Ishikawa (cell line): ENCODE data around the gene FIBCD1.

Source experiments
- EP300 ChIP-seq: IDR thresholded peaks from 2 replicates; pipeline ENCODE4 v1.6.1; 2012; ENCODE audit warnings: borderline replicate concordance
- RAD21 ChIP-seq: IDR thresholded peaks from 2 replicates; pipeline ENCODE4 v1.6.1; 2012; ENCODE audit warnings: low read depth
- REST ChIP-seq: IDR thresholded peaks from 2 replicates; pipeline ENCODE4 v1.6.1; 2012; ENCODE audit warnings: low read depth, mild to moderate bottlenecking
- TCF12 ChIP-seq: IDR thresholded peaks from 2 replicates; pipeline ENCODE4 v1.6.1; 2012; ENCODE audit warnings: low read depth
- TEAD4 ChIP-seq: IDR thresholded peaks from 2 replicates; pipeline ENCODE4 v1.6.1; 2012
- ZBTB7A ChIP-seq: IDR thresholded peaks from 2 replicates; pipeline ENCODE4 v1.6.1; 2012; ENCODE audit warnings: low read depth

DNA sequence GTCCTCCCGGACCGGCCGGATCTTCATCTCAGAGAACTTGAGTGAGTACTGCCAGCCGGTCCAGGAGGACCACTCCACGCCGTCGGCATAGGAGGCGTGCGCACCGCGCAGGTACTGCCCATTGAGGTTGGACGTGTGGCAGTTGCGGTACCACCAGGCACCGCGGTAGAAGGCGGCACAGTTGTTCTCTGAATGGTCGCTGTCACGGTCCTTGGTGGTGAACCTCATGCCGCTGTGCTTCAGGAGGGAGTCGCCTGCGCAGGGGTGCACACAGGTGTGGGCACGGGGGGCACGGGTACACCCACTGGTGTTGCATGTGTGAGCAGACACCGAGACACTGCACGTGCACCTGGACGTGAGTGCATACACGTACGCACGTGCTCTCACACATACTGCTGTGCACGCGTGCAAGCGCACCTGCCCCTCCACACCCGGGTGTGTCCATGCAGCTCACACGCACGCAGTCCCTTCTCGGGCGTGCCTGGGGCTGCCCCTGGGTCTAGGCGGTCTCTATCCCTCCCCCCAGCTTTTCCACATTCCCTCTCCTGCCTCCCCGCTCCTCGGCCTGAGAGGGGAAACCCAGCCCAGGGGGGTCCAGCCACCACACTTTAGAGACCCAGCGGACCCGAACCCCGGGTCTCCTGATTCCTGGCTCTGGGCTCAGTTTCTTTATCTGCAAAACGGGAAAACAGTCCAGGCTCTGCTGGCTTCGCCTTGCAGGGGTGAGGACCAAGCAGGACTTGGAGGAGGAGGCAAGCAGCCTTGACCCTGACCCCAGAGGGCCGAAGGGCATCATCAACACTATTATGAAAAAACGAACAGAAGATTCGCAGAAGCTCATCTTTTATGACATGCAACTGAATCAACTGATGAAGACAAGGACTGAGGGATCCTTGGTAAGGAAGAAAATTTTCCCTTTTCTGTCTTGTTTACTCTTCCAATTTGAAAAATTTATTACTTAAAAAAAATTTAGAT, 34.7 kb downstream of the FIBCD1 start:
- TF ChIP-seq ZBTB7A (no peak), RAD21 (no peak), EP300 (no peak), TCF12 (no peak), TEAD4 (no peak), REST (no peak)
